HFF-Myc (cell line): Measurements from ENCODE around the gene PPP2R5C.

Source experiments
- DNase-seq: peaks from one replicate; pipeline ENCODE4 v3.0.0-alpha.2; 2011; ENCODE audit warnings: low read depth; ENCODE audit errors: extremely low read depth
- H3K4me3 ChIP-seq: replicated peaks from 2 replicates; pipeline ENCODE4 v1.5.1; 2011; ENCODE audit warnings: low read depth, mild to moderate bottlenecking, control low read depth, low read length
- CTCF ChIP-seq: IDR thresholded peaks from 2 replicates; pipeline ENCODE4 v1.5.1; 2012; ENCODE audit warnings: mild to moderate bottlenecking, low read depth, low read length, control low read depth; ENCODE audit errors: missing control alignments

The PPP2R5C gene

GRCh38 chr14:101840649-101841369 lies 79.3 kb downstream of the PPP2R5C start:
- no peak for TF ChIP-seq CTCF
- no peak overlapping the region for H3K4me3 ChIP-seq

GRCh38 chr14:101843038-101843437 lies 81.5 kb downstream of the PPP2R5C start:
- H3K4me3 ChIP-seq, result no peak overlapping the region
- no peak for DNase-seq
- TF ChIP-seq CTCF, result no peak

More at GRCh38 chr14:101840649-101841369, 79.3 kb downstream of the PPP2R5C start:
- no peak for DNase-seq

- TF ChIP-seq CTCF, result peak; percentile 34
- no peak overlapping the region for H3K4me3 ChIP-seq
These were observed 82.2 kb downstream of the PPP2R5C start for GRCh38 chr14:101843665-101844064.

GRCh38 chr14:101844219-101844618 lies 82.7 kb downstream of the PPP2R5C start:
- no peak for TF ChIP-seq CTCF
- no peak overlapping the region for H3K4me3 ChIP-seq
- DNase-seq, result no peak

More at GRCh38 chr14:101843665-101844064, 82.2 kb downstream of the PPP2R5C start:
- no peak for DNase-seq

- TF ChIP-seq CTCF, result no peak
- H3K4me3 ChIP-seq, result no peak overlapping the region
- no peak for DNase-seq
These were observed 83.2 kb downstream of the PPP2R5C start for GRCh38 chr14:101844751-101845150.

GRCh38 chr14:101845496-101845895 lies 84.0 kb downstream of the PPP2R5C start:
- TF ChIP-seq CTCF, result no peak
- no peak for DNase-seq
- no peak overlapping the region for H3K4me3 ChIP-seq

- H3K4me3 ChIP-seq, result no peak overlapping the region
- no peak for TF ChIP-seq CTCF
- DNase-seq, result no peak
These were observed 84.4 kb downstream of the PPP2R5C start for GRCh38 chr14:101845896-101846295.
